Stimulated activated naive B cell treated with anti-CD40 and anti-IgM and Interleukin-4, amounts not matched to agents 10 μg/mL and 1 μg/mL and 100 μg/mL, for 72 hours (primary cell): ENCODE data around the gene AUH.
"Not testable (repeated sequence)": the region's sequence is repeated elsewhere in the genome, so short reads cannot be mapped to it uniquely, and the experiment has no call there.

ENCODE experiments used
- ATAC-seq, 2 donors: fragments of 150-1000 bp; cut with Tn5 transposase; replicated peaks; 2 replicates each; pipeline ENCODE4 v1.10.0; 2021; ENCODE audit warnings: moderate library complexity in 1 of 2
- DNase-seq: peaks from one replicate; pipeline ENCODE4 v3.0.0; 2021
- H3K27ac Mint-ChIP-seq: one replicate; pipeline ENCODE4 v1.8.0; 2022; ENCODE audit warnings: mild to moderate bottlenecking, mixed read lengths
- H3K27me3 Mint-ChIP-seq, 2 donors: one replicate each; pipeline ENCODE4 v1.8.0; 2022; ENCODE audit warnings: mixed read lengths in 2 of 2
- H3K36me3 Mint-ChIP-seq, 2 donors: one replicate each; pipeline ENCODE4 v1.8.0; 2022; ENCODE audit warnings: mixed read lengths in 2 of 2, mild to moderate bottlenecking in 1 of 2
- H3K4me1 Mint-ChIP-seq, 2 donors: one replicate each; pipeline ENCODE4 v1.8.0; 2022; ENCODE audit warnings: mixed read lengths in 2 of 2, mild to moderate bottlenecking in 1 of 2
- H3K4me3 Mint-ChIP-seq, 2 donors: one replicate each; pipeline ENCODE4 v1.8.0; 2022; ENCODE audit warnings: mild to moderate bottlenecking in 2 of 2, mixed read lengths in 2 of 2, moderate library complexity in 1 of 2
- H3K9me3 Mint-ChIP-seq, 2 donors: one replicate each; pipeline ENCODE4 v1.8.0; 2022; ENCODE audit warnings: mixed read lengths in 2 of 2, mild to moderate bottlenecking in 1 of 2

Gene AUH

DNA sequence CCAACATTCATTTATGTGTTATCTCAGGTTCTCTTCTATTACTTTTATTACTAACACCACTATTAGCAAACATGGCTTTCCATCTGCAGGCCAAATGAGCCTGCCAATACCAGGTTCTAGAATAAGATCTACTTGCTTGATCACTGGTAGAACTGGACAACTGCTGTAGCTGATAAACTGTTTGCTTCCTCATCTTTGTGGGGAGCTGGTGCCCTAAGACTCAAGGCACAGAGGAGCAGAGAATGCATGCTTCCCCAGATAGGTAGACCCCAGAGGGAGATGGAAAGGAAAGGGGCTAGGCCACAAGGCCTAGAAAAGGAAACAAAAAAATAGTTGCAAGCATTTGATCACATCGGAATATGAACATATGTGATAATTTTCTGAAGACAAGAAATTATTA, 30.7 kb upstream of the AUH start:
- H3K9me3 Mint-ChIP-seq: no peaks in the 10 kb centered on the region
- H3K27me3 Mint-ChIP-seq: no peaks in the 10 kb centered on the region
- no peak overlapping the region for H3K4me3 Mint-ChIP-seq
- H3K4me1 Mint-ChIP-seq: peaks cover 9% of the 10 kb centered on the region in 2 donors
- ATAC-seq (no peak), DNase-seq (no peak)
- H3K36me3 Mint-ChIP-seq: peaks cover 2 to 11% of the 10 kb centered on the region in 2 donors
- H3K27ac Mint-ChIP-seq: no peak overlapping the region

DNA sequence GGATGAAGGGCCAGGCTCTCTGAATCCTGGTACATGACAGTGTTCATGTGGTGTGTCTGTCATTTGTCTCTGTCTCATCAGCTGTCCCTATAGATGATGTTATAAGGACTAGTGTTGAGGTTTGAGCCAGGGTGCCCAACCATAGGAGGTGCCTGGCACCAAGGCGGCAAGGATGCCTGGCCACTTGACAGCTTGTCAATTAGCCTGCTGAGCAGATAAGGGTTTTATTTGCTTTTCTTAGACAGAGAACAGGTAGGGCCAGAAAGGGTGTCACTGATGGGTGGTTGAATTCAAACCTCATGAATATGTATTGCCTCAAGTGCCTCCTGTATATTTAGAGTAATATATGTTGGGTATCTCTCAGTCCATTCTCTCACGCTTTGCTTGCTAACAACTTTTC, 30.1 kb upstream of the AUH start:
- Mint-ChIP-seq H3K9me3 (no peaks in the 10 kb centered on the region), H3K4me1 (peaks cover 9 to 14% of the 10 kb centered on the region in 2 donors), H3K27me3 (no peaks in the 10 kb centered on the region), H3K36me3 (peaks cover 2 to 11% of the 10 kb centered on the region in 2 donors), H3K4me3 (no peak overlapping the region), H3K27ac (no peak overlapping the region)
- ATAC-seq: no peak
- no peak for DNase-seq

DNA sequence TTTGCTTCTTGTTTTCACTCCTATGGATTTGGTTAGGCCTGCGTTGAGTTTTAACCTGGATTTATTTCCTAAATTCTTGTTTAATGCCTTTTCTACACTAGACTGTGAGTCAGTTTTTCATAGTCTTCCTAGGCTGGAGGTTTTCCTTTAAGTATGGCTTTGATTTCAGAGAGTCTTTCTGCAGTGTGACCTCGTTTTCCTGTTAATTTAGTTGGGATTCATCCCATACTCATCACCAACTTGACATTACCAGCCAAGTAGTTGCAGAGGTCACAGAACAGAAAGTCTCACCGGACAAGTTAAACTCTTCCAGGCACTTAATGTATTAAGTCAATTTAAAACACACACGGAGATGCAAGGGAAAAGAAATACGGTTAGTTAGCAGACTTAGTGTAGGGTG, 29.7 kb upstream of the AUH start:
- peaks cover 9 to 18% of the 10 kb centered on the region in 2 donors for H3K4me1 Mint-ChIP-seq
- H3K36me3 Mint-ChIP-seq: peaks cover 2 to 11% of the 10 kb centered on the region in 2 donors
- peak overlapping the region; percentile 59 for H3K27ac Mint-ChIP-seq
- no peak overlapping the region for H3K4me3 Mint-ChIP-seq
- no peaks in the 10 kb centered on the region for H3K27me3 Mint-ChIP-seq
- DNase-seq (no peak), ATAC-seq (no peak)
- H3K9me3 Mint-ChIP-seq: no peaks in the 10 kb centered on the region

DNA sequence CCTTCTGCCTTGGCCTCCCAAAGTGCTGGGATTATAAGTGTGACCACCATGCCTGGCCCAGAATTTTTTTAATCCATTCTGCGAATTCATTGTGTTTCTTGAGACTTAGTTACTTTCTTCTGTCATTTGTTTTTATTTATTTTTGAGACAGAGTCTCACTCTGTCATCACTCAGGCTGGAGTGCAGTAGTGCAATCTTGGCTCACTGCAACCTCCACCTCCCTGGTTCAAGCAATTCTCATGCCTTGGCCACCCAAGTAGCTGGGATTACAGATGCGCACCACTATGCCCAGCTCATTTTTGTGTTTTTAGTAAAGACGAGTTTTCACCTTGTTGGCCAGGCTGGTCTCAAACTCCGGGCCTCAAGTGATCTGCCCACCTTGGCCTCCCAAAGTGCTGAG, 28.0 kb upstream of the AUH start:
- not testable (repeated sequence) for H3K27ac Mint-ChIP-seq, H3K4me1 Mint-ChIP-seq, H3K9me3 Mint-ChIP-seq, ATAC-seq, H3K27me3 Mint-ChIP-seq, DNase-seq, H3K36me3 Mint-ChIP-seq, H3K4me3 Mint-ChIP-seq

DNA sequence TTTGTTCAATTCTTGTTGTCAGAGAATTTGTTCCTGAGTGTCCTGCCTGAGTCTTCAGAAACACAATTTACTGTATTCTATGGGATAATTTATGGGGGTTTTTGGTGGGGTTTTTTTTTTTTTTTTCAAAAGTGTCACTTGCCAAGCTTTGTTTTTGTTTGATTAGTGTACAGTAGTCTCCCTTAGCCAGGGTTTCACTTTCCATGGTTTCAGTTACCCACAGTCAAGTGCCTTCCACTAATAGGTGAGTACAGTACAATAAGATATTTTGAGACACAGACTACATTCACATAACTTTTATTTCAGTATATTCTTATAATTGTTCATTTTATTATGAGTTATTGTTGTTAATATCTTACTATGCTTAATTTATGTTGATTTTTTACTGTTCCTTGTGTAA, 25.0 kb upstream of the AUH start:
- H3K27ac Mint-ChIP-seq: no peak overlapping the region
- ATAC-seq: peak; percentile 36 to 65
- peaks cover 0 to 6% of the 10 kb centered on the region in 2 donors for H3K27me3 Mint-ChIP-seq
- no peaks in the 10 kb centered on the region for H3K9me3 Mint-ChIP-seq
- DNase-seq: no peak
- no peak overlapping the region for H3K4me3 Mint-ChIP-seq
- peaks cover 0 to 9% of the 10 kb centered on the region in 2 donors for H3K4me1 Mint-ChIP-seq
- H3K36me3 Mint-ChIP-seq: no peaks in the 10 kb centered on the region

DNA sequence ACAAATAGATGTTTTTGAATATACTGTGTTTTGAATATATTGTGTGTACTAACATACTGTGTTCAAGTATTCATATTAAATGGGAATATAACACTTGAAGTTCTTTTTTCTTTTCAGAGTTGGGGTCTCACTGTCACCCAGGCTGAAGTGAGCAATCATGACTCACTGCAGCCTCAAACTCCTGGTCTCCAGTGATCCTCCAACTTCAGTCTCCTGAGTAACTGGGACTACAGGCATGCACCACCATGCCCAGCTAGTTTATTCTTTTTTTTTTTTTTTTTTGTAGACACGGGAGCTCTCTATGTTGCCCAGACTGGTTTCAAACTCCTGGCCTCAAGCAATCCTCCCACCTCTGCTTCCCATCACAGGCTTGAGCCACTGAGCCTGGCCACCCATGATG, 23.2 kb upstream of the AUH start:
- Mint-ChIP-seq H3K36me3 (no peaks in the 10 kb centered on the region), H3K27me3 (peaks cover 0 to 10% of the 10 kb centered on the region in 2 donors)
- no peak for DNase-seq

DNA sequence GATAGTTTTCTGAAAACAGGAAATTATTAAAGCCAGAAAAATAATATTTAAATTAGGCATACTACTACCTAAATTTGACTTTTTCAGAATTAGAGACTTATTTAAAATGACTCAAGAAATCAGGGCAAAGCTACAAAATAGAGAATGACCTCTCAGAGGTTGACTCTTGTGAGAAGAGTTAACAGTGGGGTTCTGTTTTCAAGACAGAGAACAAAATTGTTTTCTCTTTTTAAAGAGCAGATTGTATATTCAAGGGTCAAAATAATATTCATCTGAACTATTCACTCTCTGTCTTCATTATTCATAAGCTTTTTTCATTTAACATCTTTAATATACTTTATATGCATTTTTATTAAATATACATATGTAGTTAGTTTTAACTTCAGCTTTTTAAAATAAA, 21.9 kb upstream of the AUH start:
- no peak for DNase-seq
- no peak for ATAC-seq
- Mint-ChIP-seq H3K27ac (no peak overlapping the region), H3K27me3 (peaks cover 0 to 12% of the 10 kb centered on the region in 2 donors), H3K9me3 (no peaks in the 10 kb centered on the region), H3K4me3 (no peak overlapping the region), H3K36me3 (no peaks in the 10 kb centered on the region), H3K4me1 (peaks cover 0 to 18% of the 10 kb centered on the region in 2 donors)

More for the DNA sequence above, 23.2 kb upstream of the AUH start:
- Mint-ChIP-seq H3K27ac (no peak overlapping the region), H3K4me3 (no peak overlapping the region), H3K4me1 (peaks cover 0 to 9% of the 10 kb centered on the region in 2 donors), H3K9me3 (no peaks in the 10 kb centered on the region)
- ATAC-seq: no peak

DNA sequence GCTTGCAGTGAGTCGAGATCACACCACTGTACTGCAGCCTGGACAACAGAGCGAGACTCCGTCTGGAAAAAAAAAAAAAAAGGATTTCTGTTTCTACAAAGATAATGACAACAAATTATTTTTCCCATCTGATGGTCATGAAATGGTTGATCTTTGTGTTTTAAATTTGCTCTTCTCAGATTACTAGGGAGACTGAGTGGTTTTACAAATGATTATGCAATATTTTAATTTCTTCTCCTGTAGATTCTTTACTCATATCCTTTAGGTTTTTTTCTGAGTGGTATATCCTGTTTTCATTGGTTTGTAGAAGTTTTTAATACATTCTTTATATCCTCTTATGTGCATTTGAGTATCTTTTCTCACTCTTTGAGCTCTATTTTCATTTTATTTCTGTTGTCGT, 20.6 kb upstream of the AUH start:
- Mint-ChIP-seq H3K27me3 (peaks cover 4 to 12% of the 10 kb centered on the region in 2 donors), H3K36me3 (peaks cover 4 to 5% of the 10 kb centered on the region in 2 donors), H3K9me3 (peaks cover 4% of the 10 kb centered on the region in 2 donors), H3K4me3 (no peak overlapping the region), H3K27ac (no peak overlapping the region), H3K4me1 (peaks cover 0 to 18% of the 10 kb centered on the region in 2 donors)
- ATAC-seq: no peak
- no peak for DNase-seq

DNA sequence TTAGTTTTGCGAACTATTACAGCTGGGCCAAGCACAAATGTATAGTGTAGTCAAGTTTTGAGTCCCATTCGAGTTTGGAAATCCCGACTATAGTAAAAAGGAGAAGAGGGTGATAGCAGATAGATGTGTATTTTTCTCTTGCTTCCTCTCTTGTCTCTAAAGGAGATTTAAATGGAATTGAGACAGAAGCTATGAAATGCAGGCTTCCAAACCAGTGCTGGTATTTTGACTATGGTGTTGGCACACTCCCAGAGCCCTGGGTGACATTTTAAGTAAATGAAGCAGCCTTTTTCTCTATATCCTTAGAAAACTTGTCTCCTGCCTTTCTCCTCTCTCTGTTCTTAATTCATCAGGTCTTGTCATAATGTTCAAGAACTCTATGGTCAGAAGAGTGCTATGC, 17.7 kb upstream of the AUH start:
- H3K27me3 Mint-ChIP-seq: peaks cover 4 to 12% of the 10 kb centered on the region in 2 donors
- H3K27ac Mint-ChIP-seq: no peak overlapping the region
- DNase-seq (no peak), ATAC-seq (no peak)
- peaks cover 0 to 14% of the 10 kb centered on the region in 2 donors for H3K4me1 Mint-ChIP-seq
- H3K36me3 Mint-ChIP-seq: peaks cover 4 to 5% of the 10 kb centered on the region in 2 donors
- no peak overlapping the region for H3K4me3 Mint-ChIP-seq
- peaks cover 4% of the 10 kb centered on the region in 2 donors for H3K9me3 Mint-ChIP-seq

DNA sequence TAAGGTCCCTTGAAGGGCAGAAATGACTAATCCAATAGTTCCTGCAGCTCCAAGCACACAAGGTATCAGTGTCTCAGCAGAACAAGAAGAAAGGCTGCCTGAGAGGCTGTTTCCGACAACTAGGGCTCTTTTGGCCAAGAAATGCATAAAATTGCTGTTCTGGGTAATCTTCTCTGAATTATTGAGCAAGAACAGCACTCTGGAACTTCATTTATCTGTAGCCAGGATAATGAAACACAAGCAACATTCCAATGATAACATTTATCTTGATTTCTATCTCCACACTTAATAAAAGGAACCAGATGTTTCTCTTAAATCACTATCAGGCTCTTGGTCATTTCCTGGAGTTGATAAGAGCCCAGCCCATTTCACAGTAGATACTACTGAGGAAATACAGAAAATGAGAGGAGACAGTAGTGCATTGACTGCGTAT, 17.0 kb upstream of the AUH start:
- peaks cover 0 to 14% of the 10 kb centered on the region in 2 donors for H3K4me1 Mint-ChIP-seq
- H3K27me3 Mint-ChIP-seq: peaks cover 4 to 12% of the 10 kb centered on the region in 2 donors
- no peak overlapping the region for H3K4me3 Mint-ChIP-seq
- H3K36me3 Mint-ChIP-seq: peaks cover 4 to 5% of the 10 kb centered on the region in 2 donors
- no peak for DNase-seq
- H3K9me3 Mint-ChIP-seq: peaks cover 4% of the 10 kb centered on the region in 2 donors
- ATAC-seq: no peak
- no peak overlapping the region for H3K27ac Mint-ChIP-seq

DNA sequence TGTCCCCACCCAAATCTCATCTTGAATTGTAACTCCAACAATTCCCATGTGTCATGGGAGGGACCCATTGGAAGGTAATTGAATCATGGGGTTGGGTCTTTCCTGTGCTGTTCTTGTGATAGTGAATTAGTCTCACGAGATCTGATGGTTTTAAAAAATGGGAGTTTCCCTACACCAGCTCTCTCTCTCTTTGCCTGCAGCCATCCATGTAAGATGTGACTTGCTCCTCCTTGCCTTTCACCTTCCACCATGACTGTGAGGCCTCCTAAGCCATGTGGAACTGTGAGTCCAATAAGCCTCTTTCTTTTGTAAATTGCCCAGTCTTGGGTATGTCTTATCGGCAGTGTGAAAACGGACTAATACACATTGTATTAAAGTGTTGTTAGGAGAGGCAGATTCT, 16.3 kb upstream of the AUH start:
- not testable (repeated sequence) for ATAC-seq, H3K4me3 Mint-ChIP-seq, H3K27ac Mint-ChIP-seq, H3K36me3 Mint-ChIP-seq, H3K9me3 Mint-ChIP-seq, DNase-seq
- H3K4me1 Mint-ChIP-seq: peaks cover 0 to 14% of the 10 kb centered on the region in 2 donors
- H3K27me3 Mint-ChIP-seq: peaks cover 4 to 12% of the 10 kb centered on the region in 2 donors

DNA sequence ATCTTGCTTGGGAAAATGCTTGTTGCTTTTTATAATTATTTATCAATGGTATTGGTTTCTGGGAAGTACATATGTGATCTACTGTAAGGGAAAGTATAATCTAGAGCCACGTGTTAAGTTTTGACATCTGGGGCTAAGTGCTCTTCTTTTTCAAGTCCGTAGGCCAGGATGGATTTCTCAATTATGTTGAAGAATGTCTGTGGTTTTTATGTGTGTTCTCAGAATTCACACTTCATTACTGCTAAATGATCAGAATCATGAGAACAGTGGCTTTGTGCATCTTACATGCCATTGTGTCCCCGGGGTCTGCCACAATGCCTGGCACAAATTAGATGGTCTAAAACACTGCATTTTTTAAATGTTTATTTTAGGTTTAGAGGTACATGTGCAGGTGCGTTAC, 14.5 kb upstream of the AUH start:
- no peak for DNase-seq
- Mint-ChIP-seq H3K9me3 (peaks cover 4% of the 10 kb centered on the region in 2 donors), H3K27ac (no peak overlapping the region), H3K4me1 (peaks cover 2 to 18% of the 10 kb centered on the region in 2 donors), H3K27me3 (peaks cover 4 to 6% of the 10 kb centered on the region in 2 donors), H3K4me3 (no peak overlapping the region), H3K36me3 (peaks cover 4 to 5% of the 10 kb centered on the region in 2 donors)
- ATAC-seq: no peak

DNA sequence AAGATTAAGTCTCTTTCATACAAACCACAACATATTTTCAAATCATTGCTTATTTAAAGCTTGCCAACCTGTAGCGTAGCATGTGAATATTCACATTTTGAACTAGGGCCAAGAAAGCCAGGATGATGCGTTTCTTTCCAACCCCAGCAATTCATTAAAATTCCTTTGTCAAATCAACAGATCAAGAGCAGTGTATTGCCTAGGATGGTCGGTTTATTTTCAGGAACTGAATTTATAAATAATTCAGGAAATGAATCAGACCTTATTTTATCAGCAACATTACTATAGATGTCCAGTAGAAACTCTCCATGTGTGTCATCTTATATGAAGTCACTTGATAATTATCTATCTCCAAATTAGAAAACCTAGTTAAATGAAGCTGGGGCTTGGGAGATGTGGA, 13.2 kb upstream of the AUH start:
- H3K4me1 Mint-ChIP-seq: peaks cover 2 to 18% of the 10 kb centered on the region in 2 donors
- peaks cover 4 to 5% of the 10 kb centered on the region in 2 donors for H3K36me3 Mint-ChIP-seq
- H3K27ac Mint-ChIP-seq: no peak overlapping the region
- H3K4me3 Mint-ChIP-seq: no peak overlapping the region
- H3K9me3 Mint-ChIP-seq: peaks cover 4% of the 10 kb centered on the region in 2 donors
- DNase-seq (no peak), ATAC-seq (no peak)
- peaks cover 3 to 4% of the 10 kb centered on the region in 2 donors for H3K27me3 Mint-ChIP-seq

DNA sequence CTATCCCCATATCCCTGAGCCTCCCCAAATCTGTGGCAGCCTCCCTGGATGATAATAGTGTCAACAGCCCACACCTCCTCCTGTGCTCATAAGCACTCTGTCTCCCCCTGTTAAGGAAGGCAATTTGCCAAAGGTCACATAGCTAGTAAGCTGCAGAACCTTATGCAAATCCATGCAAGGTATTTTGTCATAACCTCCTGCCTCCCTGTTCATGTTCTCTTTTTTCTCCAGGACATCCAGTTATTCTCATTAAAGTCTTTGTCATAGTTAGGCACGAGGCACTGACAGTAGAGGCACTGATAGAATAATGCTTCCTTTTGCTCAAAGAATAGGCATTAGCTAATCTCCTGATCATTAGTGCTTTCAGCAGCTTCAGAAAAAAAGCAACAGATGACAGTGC, 10.2 kb upstream of the AUH start:
- Mint-ChIP-seq H3K4me3 (no peak overlapping the region), H3K4me1 (peaks cover 4 to 9% of the 10 kb centered on the region in 2 donors), H3K27me3 (peaks cover 5 to 15% of the 10 kb centered on the region in 2 donors), H3K9me3 (no peaks in the 10 kb centered on the region), H3K27ac (no peak overlapping the region), H3K36me3 (no peaks in the 10 kb centered on the region)
- DNase-seq (no peak), ATAC-seq (no peak)

DNA sequence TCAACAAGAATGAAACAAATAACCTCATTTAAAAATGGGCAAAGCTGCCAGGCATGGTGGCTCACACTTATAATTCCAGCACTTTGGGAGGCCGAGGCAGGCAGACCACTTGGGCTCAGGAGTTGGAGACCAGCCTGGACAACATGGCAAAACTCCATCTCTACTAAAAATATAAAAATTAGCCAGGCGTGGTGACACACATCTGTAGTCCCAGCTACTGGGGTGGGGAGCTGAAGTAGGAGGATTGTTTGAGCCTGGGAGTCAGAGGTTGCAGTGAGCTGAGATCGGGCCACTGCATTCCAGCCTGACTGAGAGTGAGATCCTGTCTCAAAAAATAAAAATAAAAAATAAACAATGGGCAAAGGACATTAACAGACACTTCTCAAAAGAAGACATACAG, 8.3 kb upstream of the AUH start:
- not testable (repeated sequence) for DNase-seq, H3K27ac Mint-ChIP-seq, ATAC-seq, H3K9me3 Mint-ChIP-seq, H3K36me3 Mint-ChIP-seq, H3K4me3 Mint-ChIP-seq, H3K4me1 Mint-ChIP-seq
- peaks cover 5 to 15% of the 10 kb centered on the region in 2 donors for H3K27me3 Mint-ChIP-seq

DNA sequence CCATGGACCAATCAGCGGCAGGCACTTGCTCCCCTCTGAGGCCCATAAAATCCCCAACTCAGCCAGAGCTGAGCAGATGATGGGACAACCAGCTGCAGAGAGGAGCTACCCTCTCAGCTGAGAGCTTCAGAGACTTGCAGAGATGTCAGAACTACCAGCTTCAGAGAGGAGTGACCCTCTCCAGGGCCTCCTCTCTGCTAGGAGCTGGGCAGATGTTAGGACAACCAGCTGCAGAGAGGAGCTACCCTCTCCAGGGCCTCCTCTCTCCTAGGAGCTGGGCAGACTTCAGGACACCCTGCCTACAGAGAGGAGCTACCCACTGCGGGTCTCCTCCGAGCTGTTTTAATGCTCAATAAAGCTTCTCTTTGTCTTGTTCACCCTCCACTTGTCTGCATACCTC, 3.0 kb upstream of the AUH start:
- Mint-ChIP-seq H3K4me3 (no peak overlapping the region), H3K27ac (no peak overlapping the region), H3K36me3 (peaks cover 19 to 23% of the 10 kb centered on the region in 2 donors), H3K27me3 (peaks cover 5 to 12% of the 10 kb centered on the region in 2 donors), H3K4me1 (peaks cover 12 to 20% of the 10 kb centered on the region in 2 donors), H3K9me3 (peaks cover 0 to 5% of the 10 kb centered on the region in 2 donors)
- DNase-seq (no peak), ATAC-seq (no peak)
